Measurements from ENCODE around the gene ZNF106. TPM values are rescaled to one million over a fixed set of nuclear protein-coding genes. Genes with fewer than 3 reads are reported as not detected.
A peak's percentile ranks its signal among the peaks of the same experiment; 100 is the strongest.

ZNF106 gene
- 10 to 100 TPM; 42.1 to 46.2 TPM for total RNA-seq
- polyA plus RNA-seq (2013, experiment 1 of 2): 30.1 TPM
- polyA plus RNA-seq (2013, experiment 2 of 2): 28.6 TPM
- long read RNA-seq, experiment 1, partial matches to known transcripts: 0 of 9 reads
- long read RNA-seq, experiment 1, other reads (novel, unspliced or antisense): 9 of 9 reads
- long read RNA-seq, experiment 2, full-length matches to known transcripts: 9 of 31 reads
- long read RNA-seq, experiment 2, partial matches to known transcripts: 11 of 31 reads
- long read RNA-seq, experiment 2, other reads (novel, unspliced or antisense): 11 of 31 reads
- long read RNA-seq, experiment 3, full-length matches to known transcripts: 1 of 91 reads
- long read RNA-seq, experiment 3, partial matches to known transcripts: 81 of 91 reads
- long read RNA-seq, experiment 3, other reads (novel, unspliced or antisense): 9 of 91 reads
- long read RNA-seq, experiment 4, partial matches to known transcripts: 25 of 27 reads
- long read RNA-seq, experiment 4, other reads (novel, unspliced or antisense): 2 of 27 reads

DNA sequence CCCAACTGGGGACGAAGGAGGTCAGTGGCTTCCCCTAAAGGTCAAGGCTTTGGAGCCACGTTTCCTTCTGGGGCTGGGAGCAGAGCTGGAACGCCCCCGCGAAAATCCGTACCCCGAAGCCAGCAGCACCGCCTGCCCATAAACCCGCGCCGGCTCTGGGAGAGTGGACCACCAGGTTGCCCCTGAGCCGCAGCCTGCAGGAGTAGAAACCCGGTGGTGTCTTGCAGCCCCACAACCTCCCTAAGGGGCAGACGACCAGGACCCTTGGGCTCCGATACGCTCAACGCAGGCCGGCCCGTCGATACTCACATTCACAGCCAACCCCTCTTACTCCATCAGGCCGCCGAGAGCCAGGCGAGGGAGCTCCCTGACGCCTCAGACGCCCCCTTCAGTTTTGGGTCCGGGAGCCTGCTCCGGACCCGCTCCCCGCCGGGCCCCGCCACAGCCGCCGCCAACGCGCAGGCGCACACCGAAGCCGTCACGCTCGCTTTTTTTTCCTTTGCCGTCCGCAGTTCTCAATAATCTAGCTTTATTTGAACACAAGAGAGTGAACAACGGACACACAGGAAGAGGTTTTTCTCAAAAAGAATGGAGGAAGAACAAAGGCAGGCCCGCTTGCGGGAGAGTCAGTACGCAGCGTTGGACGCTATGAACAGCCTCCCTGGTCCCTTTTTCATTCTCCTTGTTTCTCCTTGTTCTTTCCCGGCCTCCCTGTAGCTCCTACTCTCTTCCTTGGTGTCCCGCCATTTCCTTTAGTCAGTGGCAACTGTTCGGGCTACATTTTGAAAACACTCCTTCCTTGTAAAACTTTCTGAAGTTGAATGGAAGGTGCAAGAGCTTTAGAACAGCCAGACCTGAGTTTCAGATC lies at the start of gene ZNF106:
Gene ZNF106 (minus strand): TSS at position 471 of the 868 bp plus-strand sequence. CDS start 18,852 bp downstream, outside the sequence.
- peak within 1 kb of the TSS; percentile 99 for H3K4me3 ChIP-seq (ENCODE audit: low read length)
- no peaks in the 10 kb centered on the region for H3K4me1 ChIP-seq (ENCODE audit: control insufficient read depth, insufficient read depth, low read length)
- peak within 1 kb of the TSS; percentile 95 for H3K4me3 Mint-ChIP-seq
- TF ChIP-seq CTCF (conservative IDR thresholded peaks at IDR 0.05): peak; percentile 51
- peak within 1 kb of the TSS; percentile 95 for H3K9ac ChIP-seq (ENCODE audit: extremely low read depth, low read length, poor library complexity, severe bottlenecking)
- H3K27ac Mint-ChIP-seq: peak within 1 kb of the TSS; percentile 99
- 2 to 4% methylated on average over 32 to 51 of the region's 51 CpGs for WGBS, 2 experiments (ENCODE audit: insufficient coverage in 1 of 2, insufficient read length in 1 of 2)
- H3K27ac ChIP-seq (ENCODE audit: low read depth, low read length): peak within 1 kb of the TSS; percentile 96
- no peaks in the 10 kb centered on the region for H3K9me3 Mint-ChIP-seq
- no peaks in the 10 kb centered on the region for H3K27me3 Mint-ChIP-seq (ENCODE audit: insufficient read depth)
- H3K36me3 Mint-ChIP-seq (ENCODE audit: low read depth): peaks cover 5% of the 10 kb centered on the region
- no peaks in the 10 kb centered on the region for H3K27me3 ChIP-seq (ENCODE audit: control insufficient read depth, insufficient read depth, low read length, poor library complexity, severe bottlenecking)
- no peaks in the 10 kb centered on the region for H3K36me3 ChIP-seq (ENCODE audit: control insufficient read depth, insufficient read depth, low read length)
- DNase-seq: peak; percentile 97
- peaks cover 6% of the 10 kb centered on the region for H3K4me1 Mint-ChIP-seq
- no peaks in the 10 kb centered on the region for H3K9me3 ChIP-seq (ENCODE audit: control insufficient read depth, low read length)

- no peaks in the 10 kb centered on the region for H3K27me3 Mint-ChIP-seq (ENCODE audit: insufficient read depth)
- peaks cover 42% of the 10 kb centered on the region for H3K36me3 Mint-ChIP-seq (ENCODE audit: low read depth)
- Histone ChIP-seq H3K27me3 (ENCODE audit: control insufficient read depth, insufficient read depth, low read length, poor library complexity, severe bottlenecking) (no peaks in the 10 kb centered on the region), H3K9me3 (ENCODE audit: control insufficient read depth, low read length) (no peaks in the 10 kb centered on the region), H3K36me3 (ENCODE audit: control insufficient read depth, insufficient read depth, low read length) (peaks cover 66% of the 10 kb centered on the region), H3K4me1 (ENCODE audit: control insufficient read depth, insufficient read depth, low read length) (no peaks in the 10 kb centered on the region), H3K9ac (ENCODE audit: extremely low read depth, low read length, poor library complexity, severe bottlenecking) (no peak overlapping the region), H3K27ac (ENCODE audit: low read depth, low read length) (no peak overlapping the region), H3K4me3 (ENCODE audit: low read length) (no peak overlapping the region)
- H3K27ac Mint-ChIP-seq: no peak overlapping the region
- no peak overlapping the region for H3K4me3 Mint-ChIP-seq
- no CpG with 5 or more reads among the region's 1 CpG for WGBS, 2 experiments (ENCODE audit: insufficient coverage in 1 of 2, insufficient read length in 1 of 2)
- no peak for TF ChIP-seq CTCF (conservative IDR thresholded peaks at IDR 0.05)
- no peak for DNase-seq
- H3K4me1 Mint-ChIP-seq: no peaks in the 10 kb centered on the region
- H3K9me3 Mint-ChIP-seq: no peaks in the 10 kb centered on the region
Observed at GRCh38 chr15:42533246-42533645, 42.3 kb upstream of the ZNF106 start.

- Histone ChIP-seq H3K9me3 (ENCODE audit: control insufficient read depth, low read length) (no peaks in the 10 kb centered on the region), H3K27ac (ENCODE audit: low read depth, low read length) (no peak overlapping the region), H3K9ac (ENCODE audit: extremely low read depth, low read length, poor library complexity, severe bottlenecking) (no peak overlapping the region), H3K4me3 (ENCODE audit: low read length) (no peak overlapping the region), H3K27me3 (ENCODE audit: control insufficient read depth, insufficient read depth, low read length, poor library complexity, severe bottlenecking) (no peaks in the 10 kb centered on the region), H3K36me3 (ENCODE audit: control insufficient read depth, insufficient read depth, low read length) (peaks cover 77% of the 10 kb centered on the region), H3K4me1 (ENCODE audit: control insufficient read depth, insufficient read depth, low read length) (no peaks in the 10 kb centered on the region)
- TF ChIP-seq CTCF (conservative IDR thresholded peaks at IDR 0.05): no peak
- Mint-ChIP-seq H3K27ac (no peak overlapping the region), H3K4me1 (no peaks in the 10 kb centered on the region), H3K4me3 (no peak overlapping the region), H3K9me3 (no peaks in the 10 kb centered on the region), H3K36me3 (ENCODE audit: low read depth) (peaks cover 53% of the 10 kb centered on the region), H3K27me3 (ENCODE audit: insufficient read depth) (no peaks in the 10 kb centered on the region)
- no peak for DNase-seq
- 79 to 90% methylated on average over 2 to 3 of the region's 3 CpGs for WGBS, 2 experiments (ENCODE audit: insufficient coverage in 1 of 2, insufficient read length in 1 of 2)
Observed at GRCh38 chr15:42528970-42529369, 38.0 kb upstream of the ZNF106 start.

Measured in endodermal cell (in vitro differentiated cells).